Glutamatergic neuron (in vitro differentiated cells): ENCODE results near the gene TCTN2. TPM values are rescaled to one million over a fixed set of nuclear protein-coding genes. Genes with fewer than 3 reads are reported as not detected.

ENCODE experiments used
- DNase-seq: peaks from one replicate; pipeline ENCODE4 v3.0.0; 2022
- H3K27ac Mint-ChIP-seq: one replicate; pipeline ENCODE4 v1.8.0; 2020; ENCODE audit warnings: mild to moderate bottlenecking, mixed read lengths, inconsistent platforms; ENCODE audit not compliant: unreplicated experiment
- H3K27me3 Mint-ChIP-seq: one replicate; pipeline ENCODE4 v1.8.0; 2020; ENCODE audit warnings: mild to moderate bottlenecking, moderate library complexity, mixed read lengths, inconsistent platforms; ENCODE audit not compliant: unreplicated experiment
- H3K36me3 Mint-ChIP-seq: one replicate; pipeline ENCODE4 v1.8.0; 2020; ENCODE audit warnings: mild to moderate bottlenecking, mixed read lengths, inconsistent platforms; ENCODE audit not compliant: unreplicated experiment
- H3K4me1 Mint-ChIP-seq: one replicate; pipeline ENCODE4 v1.8.0; 2020; ENCODE audit warnings: mild to moderate bottlenecking, low read depth, mixed read lengths, inconsistent platforms; ENCODE audit not compliant: unreplicated experiment
- H3K4me3 Mint-ChIP-seq: one replicate; pipeline ENCODE4 v1.8.0; 2020; ENCODE audit warnings: mild to moderate bottlenecking, mixed read lengths, inconsistent platforms; ENCODE audit not compliant: unreplicated experiment
- H3K9me3 Mint-ChIP-seq: one replicate; pipeline ENCODE4 v1.8.0; 2020; ENCODE audit warnings: mild to moderate bottlenecking, moderate library complexity, mixed read lengths, inconsistent platforms; ENCODE audit not compliant: unreplicated experiment
- total RNA-seq: library from RNA; stranded (reverse); fragmentation: NEBNext Ultra II Directional; extraction: Animal tissue kit (Norgen Biotek cat#: 25700); gene quantifications from one replicate; pipeline ENCODE4 v1.2.1, GENCODE V29; 2021; ENCODE audit not compliant: unreplicated experiment
- TF ChIP-seq, protein P1 (sequence below): fragments of 200-600 bp; sonication (generic); IDR thresholded peaks from one replicate; pipeline ENCODE4 v1.5.0; 2021; ENCODE audit not compliant: partially characterized antibody, unreplicated experiment

TCTN2 gene
- total RNA-seq, 1 donor from 2014 or later, result 5.7 TPM

GRCh38 chr12:123723765-123724164 lies 52.9 kb downstream of the TCTN2 start:
- H3K27ac Mint-ChIP-seq, result no peak overlapping the region

DNA sequence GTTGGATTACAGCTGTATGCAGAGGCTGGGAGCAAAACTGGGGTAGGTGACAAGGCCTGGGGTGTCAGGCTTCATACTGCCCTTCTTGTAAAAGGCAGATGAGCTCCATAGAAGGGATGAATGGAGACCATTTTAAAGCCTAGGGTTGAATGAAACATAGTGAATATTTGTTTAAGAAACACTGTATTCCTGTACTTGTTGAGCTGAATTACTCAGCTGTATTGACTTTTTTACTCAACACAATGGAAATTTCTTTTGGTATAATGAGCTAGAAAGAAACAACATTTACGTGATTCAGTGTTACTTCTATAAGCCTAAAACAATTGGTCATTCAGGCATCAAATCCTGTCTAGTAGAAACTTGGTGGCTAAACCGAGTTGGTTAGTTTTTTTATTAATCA lies 55.3 kb downstream of the TCTN2 start:
- H3K36me3 Mint-ChIP-seq, result peaks cover 4% of the 10 kb centered on the region
- DNase-seq, result no peak
- TF ChIP-seq, protein P1, sequence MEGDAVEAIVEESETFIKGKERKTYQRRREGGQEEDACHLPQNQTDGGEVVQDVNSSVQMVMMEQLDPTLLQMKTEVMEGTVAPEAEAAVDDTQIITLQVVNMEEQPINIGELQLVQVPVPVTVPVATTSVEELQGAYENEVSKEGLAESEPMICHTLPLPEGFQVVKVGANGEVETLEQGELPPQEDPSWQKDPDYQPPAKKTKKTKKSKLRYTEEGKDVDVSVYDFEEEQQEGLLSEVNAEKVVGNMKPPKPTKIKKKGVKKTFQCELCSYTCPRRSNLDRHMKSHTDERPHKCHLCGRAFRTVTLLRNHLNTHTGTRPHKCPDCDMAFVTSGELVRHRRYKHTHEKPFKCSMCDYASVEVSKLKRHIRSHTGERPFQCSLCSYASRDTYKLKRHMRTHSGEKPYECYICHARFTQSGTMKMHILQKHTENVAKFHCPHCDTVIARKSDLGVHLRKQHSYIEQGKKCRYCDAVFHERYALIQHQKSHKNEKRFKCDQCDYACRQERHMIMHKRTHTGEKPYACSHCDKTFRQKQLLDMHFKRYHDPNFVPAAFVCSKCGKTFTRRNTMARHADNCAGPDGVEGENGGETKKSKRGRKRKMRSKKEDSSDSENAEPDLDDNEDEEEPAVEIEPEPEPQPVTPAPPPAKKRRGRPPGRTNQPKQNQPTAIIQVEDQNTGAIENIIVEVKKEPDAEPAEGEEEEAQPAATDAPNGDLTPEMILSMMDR, result no peak

More at GRCh38 chr12:123723765-123724164, 52.9 kb downstream of the TCTN2 start:
- Mint-ChIP-seq H3K4me1 (no peaks in the 10 kb centered on the region), H3K9me3 (no peaks in the 10 kb centered on the region), H3K36me3 (peaks cover 4% of the 10 kb centered on the region), H3K27me3 (no peaks in the 10 kb centered on the region), H3K4me3 (no peak overlapping the region)
- TF ChIP-seq, protein P1, result no peak
- DNase-seq, result no peak

GRCh38 chr12:123726962-123727361 lies 56.0 kb downstream of the TCTN2 start:
- H3K36me3 Mint-ChIP-seq, result peaks cover 4% of the 10 kb centered on the region
- H3K4me3 Mint-ChIP-seq, result no peak overlapping the region
- no peaks in the 10 kb centered on the region for H3K4me1 Mint-ChIP-seq
- H3K9me3 Mint-ChIP-seq, result no peaks in the 10 kb centered on the region
- TF ChIP-seq, protein P1, result no peak
- no peak for DNase-seq
- no peak overlapping the region for H3K27ac Mint-ChIP-seq
- no peaks in the 10 kb centered on the region for H3K27me3 Mint-ChIP-seq

More for the DNA sequence above, 55.3 kb downstream of the TCTN2 start:
- no peak overlapping the region for H3K4me3 Mint-ChIP-seq
- H3K27me3 Mint-ChIP-seq, result no peaks in the 10 kb centered on the region
- no peak overlapping the region for H3K27ac Mint-ChIP-seq
- H3K9me3 Mint-ChIP-seq, result no peaks in the 10 kb centered on the region
- H3K4me1 Mint-ChIP-seq, result no peaks in the 10 kb centered on the region

DNA sequence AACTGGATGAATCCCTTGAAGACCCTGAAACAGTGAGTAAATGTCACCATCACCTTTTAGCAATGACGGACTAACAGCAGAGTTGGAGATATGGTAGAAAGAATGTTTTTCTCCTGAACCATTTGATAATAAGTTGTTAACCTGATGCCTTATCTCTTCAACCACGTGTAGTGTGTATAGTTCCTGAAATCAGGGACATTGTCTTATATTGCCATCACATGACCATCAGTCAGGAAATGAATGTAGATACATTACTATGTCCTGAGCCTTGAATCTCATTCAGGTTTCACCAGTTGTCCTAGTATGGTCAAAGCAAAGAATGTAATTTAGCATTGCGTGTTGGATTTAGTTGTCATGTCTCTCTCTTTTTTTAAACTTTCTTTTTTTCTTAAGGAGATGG lies 57.0 kb downstream of the TCTN2 start:
- no peaks in the 10 kb centered on the region for H3K9me3 Mint-ChIP-seq
- H3K4me1 Mint-ChIP-seq, result no peaks in the 10 kb centered on the region
- no peak overlapping the region for H3K27ac Mint-ChIP-seq
- H3K4me3 Mint-ChIP-seq, result no peak overlapping the region
- TF ChIP-seq, protein P1, result no peak
- DNase-seq, result no peak
- peaks cover 4% of the 10 kb centered on the region for H3K36me3 Mint-ChIP-seq
- H3K27me3 Mint-ChIP-seq, result no peaks in the 10 kb centered on the region

- no peak for DNase-seq
- H3K4me3 Mint-ChIP-seq, result no peak overlapping the region
- peaks cover 4% of the 10 kb centered on the region for H3K36me3 Mint-ChIP-seq
- H3K4me1 Mint-ChIP-seq, result peaks cover 8% of the 10 kb centered on the region
- TF ChIP-seq, protein P1, result no peak
- H3K9me3 Mint-ChIP-seq, result peaks cover 2% of the 10 kb centered on the region
- no peak overlapping the region for H3K27ac Mint-ChIP-seq
- peaks cover 3% of the 10 kb centered on the region for H3K27me3 Mint-ChIP-seq
Observed at GRCh38 chr12:123731596-123731995, 60.7 kb downstream of the TCTN2 start.
